PFSK-1 (cell line): ENCODE data around the gene TTYH2.

Experiments used
- FOXP2 ChIP-seq: optimal IDR thresholded peaks from 2 replicates; pipeline ENCODE3; 2011; ENCODE audit warnings: borderline replicate concordance, control low read depth, inconsistent platforms; ENCODE audit not compliant: insufficient read depth; ENCODE audit errors: extremely low read length, extremely low read depth
- POLR2AphosphoS5 ChIP-seq: IDR thresholded peaks from 2 replicates; pipeline ENCODE4 v1.6.1; 2012; ENCODE audit warnings: low read depth, mild to moderate bottlenecking, control low read depth, low read length, moderate library complexity
- REST ChIP-seq, 2 experiments: IDR thresholded peaks; 2 replicates each; pipeline versions ENCODE4 v1.6.1 to v1.8.0; 2011 to 2012; ENCODE audit warnings: low read depth in 2 of 2, low read length in 2 of 2, control low read depth in 1 of 2, inconsistent platforms in 1 of 2, mild to moderate bottlenecking in 1 of 2, moderate library complexity in 1 of 2; ENCODE audit not compliant: insufficient read depth in 1 of 2
- SIN3A ChIP-seq: IDR thresholded peaks from 2 replicates; pipeline ENCODE4 v1.6.1; 2012; ENCODE audit warnings: mild to moderate bottlenecking, low read length, moderate library complexity, borderline replicate concordance; ENCODE audit not compliant: insufficient read depth
- TAF1 ChIP-seq: IDR thresholded peaks from 2 replicates; pipeline ENCODE4 v1.6.1; 2012; ENCODE audit warnings: low read length, control low read depth, borderline replicate concordance; ENCODE audit not compliant: insufficient read depth

The TTYH2 gene

GRCh38 chr17:74231928-74232907, 18.8 kb downstream of the TTYH2 start:
- TF ChIP-seq POLR2AphosphoS5 (no peak), FOXP2 (no peak), TAF1 (no peak), SIN3A (no peak), REST (IDR thresholded peaks at IDR 0.05; ENCODE audit: insufficient read depth in 1 of 2, low read depth in 2 of 2, low read length in 2 of 2) (no peak)

- TF ChIP-seq REST (IDR thresholded peaks at IDR 0.05; ENCODE audit: insufficient read depth in 1 of 2, low read depth in 2 of 2, low read length in 2 of 2) (no peak), TAF1 (no peak), SIN3A (no peak), POLR2AphosphoS5 (no peak), FOXP2 (no peak)
Observed at GRCh38 chr17:74233937-74234336, 20.6 kb downstream of the TTYH2 start.

- TF ChIP-seq FOXP2 (no peak), SIN3A (no peak), TAF1 (no peak), REST (IDR thresholded peaks at IDR 0.05; ENCODE audit: insufficient read depth in 1 of 2, low read depth in 2 of 2, low read length in 2 of 2) (no peak), POLR2AphosphoS5 (no peak)
Observed at GRCh38 chr17:74234486-74234885, 21.1 kb downstream of the TTYH2 start.

DNA sequence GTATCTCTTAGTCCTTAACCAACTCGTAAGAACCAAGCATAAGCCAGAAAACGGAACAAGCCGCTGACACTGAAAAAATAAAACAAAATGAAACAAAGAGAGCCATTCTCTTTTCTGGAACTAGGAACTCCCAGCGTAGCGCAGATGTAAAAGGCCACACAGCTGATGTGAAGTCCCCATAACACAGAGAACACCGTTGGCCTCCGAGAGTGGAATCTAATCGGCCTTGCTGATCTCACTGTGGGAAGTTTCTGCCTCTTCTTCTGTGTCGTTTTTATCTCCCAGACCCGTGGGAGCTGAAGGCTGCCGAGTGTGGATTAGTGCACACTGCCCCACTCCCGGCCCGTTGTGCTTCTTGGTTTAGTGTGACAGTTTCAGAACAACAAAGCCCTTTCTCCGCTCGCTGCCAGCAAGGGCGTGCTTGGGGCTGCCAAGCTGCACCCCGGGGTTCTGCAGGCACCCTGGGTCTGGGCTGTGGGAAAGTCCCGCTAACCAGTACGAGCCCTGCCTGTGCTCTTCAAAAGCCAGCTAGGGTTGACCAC, 21.7 kb downstream of the TTYH2 start:
- no peak for TF ChIP-seq SIN3A
- no peak for TF ChIP-seq FOXP2
- no peak for TF ChIP-seq REST (IDR thresholded peaks at IDR 0.05; ENCODE audit: insufficient read depth in 1 of 2, low read depth in 2 of 2, low read length in 2 of 2)
- TF ChIP-seq TAF1: no peak
- no peak for TF ChIP-seq POLR2AphosphoS5
